ENCODE data around the gene PRKCH. TPM values are rescaled to one million over a fixed set of nuclear protein-coding genes. Genes with fewer than 3 reads are reported as not detected.

Gene PRKCH
- polyA plus RNA-seq, 1 donor from 2014 or later = 2.0 TPM

GRCh38 chr14:61419201-61419600 lies 97.8 kb downstream of the PRKCH start:
- no peak overlapping the region for H3K4me3 ChIP-seq (ENCODE audit: low read length)

GRCh38 chr14:61420326-61420725 lies 98.9 kb downstream of the PRKCH start:
- Histone ChIP-seq H3K4me2 (ENCODE audit: low read length) (no peak overlapping the region), H3K9me2 (ENCODE audit: insufficient read depth, low read length) (no peaks in the 10 kb centered on the region), H4K20me1 (ENCODE audit: insufficient read depth) (no peaks in the 10 kb centered on the region), H3K4me3 (ENCODE audit: low read length) (no peak overlapping the region), H3K9ac (ENCODE audit: low read length) (no peak overlapping the region), H3K27me3 (ENCODE audit: insufficient read depth, low read depth, low read length) (no peaks in the 10 kb centered on the region), H3K27ac (ENCODE audit: low read length) (no peak overlapping the region), H3K36me3 (ENCODE audit: insufficient read depth, low read length) (no peaks in the 10 kb centered on the region), H3K79me2 (replicated peaks; ENCODE audit: insufficient read depth, low read length) (no peaks in the 10 kb centered on the region), H3F3A (ENCODE audit: insufficient read depth, low read length, poor library complexity, severe bottlenecking) (no peaks in the 10 kb centered on the region), H2AFZ (ENCODE audit: low read depth, low read length) (no peak overlapping the region), H3K9me3 (ENCODE audit: low read length) (no peaks in the 10 kb centered on the region)
- no peak for TF ChIP-seq TAF1 (IDR thresholded peaks at IDR 0.05; ENCODE audit: low read depth)
- no peak for TF ChIP-seq POLR2AphosphoS5 (IDR thresholded peaks at IDR 0.05)
- TF ChIP-seq EZH2 (IDR thresholded peaks at IDR 0.05; ENCODE audit: borderline replicate concordance, insufficient read depth, low read length, poor library complexity, severe bottlenecking) = no peak
- TF ChIP-seq MXI1 (conservative IDR thresholded peaks at IDR 0.05; ENCODE audit: poor library complexity, severe bottlenecking) = no peak
- no peak for TF ChIP-seq EP300 (conservative IDR thresholded peaks at IDR 0.05; ENCODE audit: poor library complexity, severe bottlenecking)
- no peak for TF ChIP-seq REST (IDR thresholded peaks at IDR 0.05; ENCODE audit: borderline replicate concordance)
- TF ChIP-seq CTCF (IDR thresholded peaks at IDR 0.05; ENCODE audit: poor library complexity, severe bottlenecking) = no peak

More at GRCh38 chr14:61419201-61419600, 97.8 kb downstream of the PRKCH start:
- Histone ChIP-seq H2AFZ (ENCODE audit: low read depth, low read length) (no peak overlapping the region), H4K20me1 (ENCODE audit: insufficient read depth) (no peaks in the 10 kb centered on the region), H3K9me3 (ENCODE audit: low read length) (no peaks in the 10 kb centered on the region), H3K4me2 (ENCODE audit: low read length) (no peak overlapping the region), H3F3A (ENCODE audit: insufficient read depth, low read length, poor library complexity, severe bottlenecking) (no peaks in the 10 kb centered on the region), H3K36me3 (ENCODE audit: insufficient read depth, low read length) (no peaks in the 10 kb centered on the region), H3K79me2 (replicated peaks; ENCODE audit: insufficient read depth, low read length) (no peaks in the 10 kb centered on the region), H3K27ac (ENCODE audit: low read length) (no peak overlapping the region), H3K27me3 (ENCODE audit: insufficient read depth, low read depth, low read length) (no peaks in the 10 kb centered on the region), H3K9ac (ENCODE audit: low read length) (no peak overlapping the region), H3K9me2 (ENCODE audit: insufficient read depth, low read length) (no peaks in the 10 kb centered on the region)
- TF ChIP-seq MXI1 (conservative IDR thresholded peaks at IDR 0.05; ENCODE audit: poor library complexity, severe bottlenecking) = no peak
- TF ChIP-seq REST (IDR thresholded peaks at IDR 0.05; ENCODE audit: borderline replicate concordance) = no peak
- TF ChIP-seq POLR2AphosphoS5 (IDR thresholded peaks at IDR 0.05) = no peak
- no peak for TF ChIP-seq EP300 (conservative IDR thresholded peaks at IDR 0.05; ENCODE audit: poor library complexity, severe bottlenecking)
- no peak for TF ChIP-seq RAD21 (conservative IDR thresholded peaks at IDR 0.05)
- no peak for TF ChIP-seq TAF1 (IDR thresholded peaks at IDR 0.05; ENCODE audit: low read depth)
- TF ChIP-seq EZH2 (IDR thresholded peaks at IDR 0.05; ENCODE audit: borderline replicate concordance, insufficient read depth, low read length, poor library complexity, severe bottlenecking) = no peak
- TF ChIP-seq SMC3 (conservative IDR thresholded peaks at IDR 0.05; ENCODE audit: poor library complexity) = no peak
- no peak for TF ChIP-seq CTCF (IDR thresholded peaks at IDR 0.05; ENCODE audit: poor library complexity, severe bottlenecking)
